ENCODE measurements around the gene VWA5B2. TPM values are rescaled to one million over a fixed set of nuclear protein-coding genes. Genes with fewer than 3 reads are reported as not detected.

VWA5B2 gene
- total RNA-seq, 1 donor from 2014 or later = 0.25 TPM

- no peak for DNase-seq (ENCODE audit: low spot score)
- H3K4me1 Mint-ChIP-seq (ENCODE audit: low read depth) = peaks cover 7% of the 10 kb centered on the region
- H3K27me3 Mint-ChIP-seq (ENCODE audit: low read depth) = peaks cover 24% of the 10 kb centered on the region
- H3K27ac Mint-ChIP-seq (ENCODE audit: unreplicated experiment) = no peak overlapping the region
- H3K36me3 Mint-ChIP-seq (ENCODE audit: low read depth) = peaks cover 3% of the 10 kb centered on the region
- no peak overlapping the region for H3K4me3 Mint-ChIP-seq (ENCODE audit: unreplicated experiment)
- no peaks in the 10 kb centered on the region for H3K9me3 Mint-ChIP-seq (ENCODE audit: low read depth)
- no peak for TF ChIP-seq CTCF (IDR thresholded peaks at IDR 0.05)
Observed at GRCh38 chr3:184235381-184236032, 6.1 kb downstream of the VWA5B2 start.

GRCh38 chr3:184236033-184236410 is 6.6 kb downstream of the VWA5B2 start:
- H3K4me3 Mint-ChIP-seq (ENCODE audit: unreplicated experiment) = no peak overlapping the region
- H3K36me3 Mint-ChIP-seq (ENCODE audit: low read depth) = peaks cover 3% of the 10 kb centered on the region
- H3K27me3 Mint-ChIP-seq (ENCODE audit: low read depth) = peaks cover 22% of the 10 kb centered on the region
- DNase-seq (ENCODE audit: low spot score) = no peak
- H3K9me3 Mint-ChIP-seq (ENCODE audit: low read depth) = no peaks in the 10 kb centered on the region
- TF ChIP-seq CTCF (IDR thresholded peaks at IDR 0.05) = no peak
- peaks cover 5% of the 10 kb centered on the region for H3K4me1 Mint-ChIP-seq (ENCODE audit: low read depth)
- H3K27ac Mint-ChIP-seq (ENCODE audit: unreplicated experiment) = no peak overlapping the region

GRCh38 chr3:184236636-184237035 is 7.3 kb downstream of the VWA5B2 start:
- H3K36me3 Mint-ChIP-seq (ENCODE audit: low read depth) = no peaks in the 10 kb centered on the region
- no peak overlapping the region for H3K27ac Mint-ChIP-seq (ENCODE audit: unreplicated experiment)
- H3K4me3 Mint-ChIP-seq (ENCODE audit: unreplicated experiment) = no peak overlapping the region
- no peak for TF ChIP-seq CTCF (IDR thresholded peaks at IDR 0.05)
- H3K9me3 Mint-ChIP-seq (ENCODE audit: low read depth) = no peaks in the 10 kb centered on the region
- no peaks in the 10 kb centered on the region for H3K4me1 Mint-ChIP-seq (ENCODE audit: low read depth)
- H3K27me3 Mint-ChIP-seq (ENCODE audit: low read depth) = peaks cover 16% of the 10 kb centered on the region
- no peak for DNase-seq (ENCODE audit: low spot score)

GRCh38 chr3:184237211-184237610 is 7.8 kb downstream of the VWA5B2 start:
- DNase-seq (ENCODE audit: low spot score) = no peak
- Mint-ChIP-seq H3K36me3 (ENCODE audit: low read depth) (peaks cover under 1% of the 10 kb centered on the region), H3K4me1 (ENCODE audit: low read depth) (no peaks in the 10 kb centered on the region), H3K27ac (ENCODE audit: unreplicated experiment) (no peak overlapping the region), H3K4me3 (ENCODE audit: unreplicated experiment) (no peak overlapping the region), H3K27me3 (ENCODE audit: low read depth) (peaks cover 10% of the 10 kb centered on the region), H3K9me3 (ENCODE audit: low read depth) (no peaks in the 10 kb centered on the region)
- no peak for TF ChIP-seq CTCF (IDR thresholded peaks at IDR 0.05)

GRCh38 chr3:184237807-184238206 is 8.4 kb downstream of the VWA5B2 start:
- Mint-ChIP-seq H3K36me3 (ENCODE audit: low read depth) (peaks cover 4% of the 10 kb centered on the region), H3K4me1 (ENCODE audit: low read depth) (no peaks in the 10 kb centered on the region), H3K27me3 (ENCODE audit: low read depth) (peaks cover 4% of the 10 kb centered on the region), H3K9me3 (ENCODE audit: low read depth) (no peaks in the 10 kb centered on the region), H3K4me3 (ENCODE audit: unreplicated experiment) (no peak overlapping the region), H3K27ac (ENCODE audit: unreplicated experiment) (no peak overlapping the region)
- no peak for DNase-seq (ENCODE audit: low spot score)
- no peak for TF ChIP-seq CTCF (IDR thresholded peaks at IDR 0.05)

Data from chondrocyte (in vitro differentiated cells).